Neuronal stem cell (in vitro differentiated cells): ENCODE results near the gene NKAIN4.
A peak's percentile ranks its signal among the peaks of the same experiment; 100 is the strongest.

Experiments used
- DNase-seq: peaks from one replicate; pipeline ENCODE4 v3.0.0-alpha.2; 2013; ENCODE audit warnings: low spot score
- H2AFZ ChIP-seq: one replicate; pipeline ENCODE4 v1.6.1; 2013; ENCODE audit warnings: mild to moderate bottlenecking, low read length, inconsistent platforms
- H2AK5ac ChIP-seq: 2 replicates; pipeline ENCODE4 v1.6.1; 2013; ENCODE audit warnings: low read depth, mild to moderate bottlenecking, inconsistent platforms, low read length, moderate library complexity, mixed read lengths
- H2BK120ac ChIP-seq: 2 replicates; pipeline ENCODE4 v1.6.1; 2013; ENCODE audit warnings: low read depth, mild to moderate bottlenecking, inconsistent platforms, low read length, moderate library complexity, mixed read lengths
- H2BK12ac ChIP-seq: one replicate; pipeline ENCODE4 v1.6.1; 2013; ENCODE audit warnings: low read length, inconsistent platforms
- H2BK15ac ChIP-seq: 2 replicates; pipeline ENCODE4 v1.6.1; 2013; ENCODE audit warnings: mild to moderate bottlenecking, low read length, inconsistent platforms, mixed read lengths
- H2BK5ac ChIP-seq: one replicate; pipeline ENCODE4 v1.6.1; 2013; ENCODE audit warnings: inconsistent platforms, mild to moderate bottlenecking, low read length, moderate library complexity
- H3K14ac ChIP-seq: one replicate; pipeline ENCODE4 v1.6.1; 2013; ENCODE audit warnings: low read length, inconsistent platforms
- H3K18ac ChIP-seq: 2 replicates; pipeline ENCODE4 v1.6.1; 2013; ENCODE audit warnings: low read length, inconsistent platforms
- H3K23ac ChIP-seq: 2 replicates; pipeline ENCODE4 v1.6.1; 2013; ENCODE audit warnings: low read depth, mild to moderate bottlenecking, mixed read lengths, low read length, inconsistent platforms; ENCODE audit not compliant: poor library complexity
- H3K27ac ChIP-seq: replicated peaks from 3 replicates; pipeline ENCODE4 v1.5.1; 2013; ENCODE audit warnings: low read length, inconsistent platforms
- H3K27me3 ChIP-seq, 3 experiments: 2 replicates each; pipeline ENCODE4 v1.6.1; 2013; ENCODE audit warnings: low read length in 3 of 3, mild to moderate bottlenecking in 2 of 3, inconsistent platforms in 1 of 3, low read depth in 1 of 3, mixed read lengths in 1 of 3, moderate library complexity in 1 of 3; ENCODE audit not compliant: control insufficient read depth in 3 of 3, insufficient read depth in 3 of 3
- H3K36me3 ChIP-seq, 2 donors: replicated peaks in 1 of 2; 2 replicates each; pipeline ENCODE4 v1.6.1; 2013; ENCODE audit warnings: low read length in 2 of 2; ENCODE audit not compliant: control insufficient read depth in 2 of 2, insufficient read depth in 2 of 2
- H3K4ac ChIP-seq: 2 replicates; pipeline ENCODE4 v1.6.1; 2013; ENCODE audit warnings: inconsistent platforms, mild to moderate bottlenecking, low read length, moderate library complexity
- H3K4me1 ChIP-seq, 2 donors: 1 replicate in 1 of 2; 2 replicates in 1 of 2; pipeline ENCODE4 v1.6.1; 2013; ENCODE audit warnings: low read length in 2 of 2, low read depth in 1 of 2; ENCODE audit not compliant: control insufficient read depth in 2 of 2, insufficient read depth in 1 of 2
- H3K4me2 ChIP-seq: one replicate; pipeline ENCODE4 v1.6.1; 2013; ENCODE audit warnings: mild to moderate bottlenecking, low read length, inconsistent platforms; ENCODE audit not compliant: insufficient read depth, poor library complexity, severe bottlenecking
- H3K4me3 ChIP-seq, 2 donors: 2 replicates each; pipeline ENCODE4 v1.5.1; 2013; ENCODE audit warnings: low read length in 2 of 2, mild to moderate bottlenecking in 2 of 2, inconsistent platforms in 1 of 2, moderate library complexity in 1 of 2
- H3K79me1 ChIP-seq: one replicate; pipeline ENCODE4 v1.6.1; 2013; ENCODE audit warnings: low read depth, mild to moderate bottlenecking, inconsistent platforms, low read length, moderate library complexity
- H3K9ac ChIP-seq: one replicate; pipeline ENCODE4 v1.6.1; 2013; ENCODE audit warnings: mild to moderate bottlenecking, low read depth, low read length, inconsistent platforms; ENCODE audit not compliant: poor library complexity
- H3K9me3 ChIP-seq, 2 donors: replicated peaks in 1 of 2; 2 replicates each; pipeline versions ENCODE3 to v1.6.1; 2013; ENCODE audit warnings: low read length in 2 of 2, mild to moderate bottlenecking in 2 of 2, inconsistent platforms in 1 of 2, low read depth in 1 of 2, mixed read lengths in 1 of 2, moderate library complexity in 1 of 2; ENCODE audit not compliant: control insufficient read depth in 2 of 2, insufficient read depth in 1 of 2
- H4K8ac ChIP-seq: one replicate; pipeline ENCODE4 v1.6.1; 2013; ENCODE audit warnings: low read depth, mild to moderate bottlenecking, inconsistent platforms, low read length, moderate library complexity
- H4K91ac ChIP-seq: one replicate; pipeline ENCODE4 v1.6.1; 2013; ENCODE audit warnings: low read length, low read depth, mild to moderate bottlenecking, inconsistent platforms; ENCODE audit not compliant: poor library complexity
- WGBS, 2 donors: extraction: QIAGEN DNeasy Blood & Tissue Kit; methylation state at CpG; one replicate each; pipeline ENCODE4 v1.1.7; 2013; ENCODE audit warnings: missing lambda C conversion rate in 2 of 2, mixed read lengths in 1 of 2; ENCODE audit not compliant: insufficient read length in 2 of 2, insufficient replicate concordance in 1 of 2; ENCODE audit errors: extremely low coverage in 2 of 2; 5-methylcytosine and 5-hydroxymethylcytosine counted together

NKAIN4 gene

DNA sequence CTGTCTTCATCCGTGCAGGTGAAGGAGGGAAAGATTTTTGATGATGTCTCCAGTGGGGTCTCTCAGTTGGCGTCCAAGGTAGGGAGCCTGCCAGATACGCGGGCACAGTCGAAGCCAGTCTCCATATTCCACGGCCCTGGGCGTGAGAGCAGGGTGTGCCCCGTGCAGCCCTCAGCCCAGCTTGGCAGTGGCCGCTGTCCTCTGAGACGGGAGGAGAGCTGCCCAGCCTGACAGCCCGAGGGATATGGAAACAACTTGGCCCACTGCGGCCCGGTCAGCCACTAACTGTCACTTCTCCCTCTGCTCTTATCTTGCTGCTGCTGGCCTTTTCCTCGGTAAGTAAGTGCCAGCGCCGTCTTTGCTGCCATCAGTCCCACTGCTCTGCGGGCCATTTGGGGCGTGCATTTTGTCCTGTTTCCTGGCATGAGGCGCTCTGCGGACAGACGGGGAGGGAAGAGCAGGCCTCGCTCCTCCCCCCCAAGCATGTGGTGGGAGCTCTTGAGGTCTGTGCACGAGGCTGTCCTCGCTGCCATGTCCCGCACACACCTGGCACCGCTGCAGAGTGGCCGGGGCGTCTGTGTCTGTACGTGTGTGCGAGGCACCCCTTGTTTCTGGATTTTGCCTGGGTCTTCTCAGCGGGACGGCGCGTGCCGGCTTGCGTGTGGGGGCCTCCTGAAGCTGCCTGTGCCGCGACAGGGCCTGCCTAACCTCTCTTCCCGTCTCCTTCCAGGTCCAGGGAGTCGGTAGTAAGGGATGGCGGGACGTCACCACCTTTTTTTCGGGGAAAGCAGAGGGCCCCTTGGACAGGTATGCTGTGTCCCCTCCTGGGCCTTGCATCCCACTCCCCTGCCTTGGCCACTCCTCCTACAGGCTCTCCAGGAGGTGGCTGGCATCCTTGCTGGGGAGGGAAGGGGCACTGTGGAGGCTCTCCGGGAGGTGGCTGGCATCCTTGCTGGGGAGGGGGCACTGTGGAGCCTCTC lies 31.7 kb upstream of the NKAIN4 start:
- Histone ChIP-seq H3K79me1 (peaks cover 8% of the 10 kb centered on the region), H3K27me3 (no peaks in the 10 kb centered on the region), H2BK15ac (no peak overlapping the region), H3K9ac (peak overlapping the region; percentile 60), H3K4ac (no peak overlapping the region), H2BK5ac (peak overlapping the region; percentile 24), H3K18ac (no peak overlapping the region), H4K8ac (no peak overlapping the region), H3K23ac (peak overlapping the region; percentile 80), H2AK5ac (no peak overlapping the region), H3K36me3 (peaks cover 45 to 84% of the 10 kb centered on the region in 2 donors), H2BK12ac (no peak overlapping the region), H3K4me2 (no peak overlapping the region), H3K9me3 (no peaks in the 10 kb centered on the region), H3K4me1 (peaks cover 0 to 3% of the 10 kb centered on the region in 2 donors), H2AFZ (no peak overlapping the region), H3K4me3 (peak overlapping the region in 1 of 2 donors; percentile 46), H4K91ac (no peak overlapping the region), H3K27ac (no peak overlapping the region), H2BK120ac (no peak overlapping the region), H3K14ac (no peak overlapping the region)
- no CpG with 5 or more reads among the region's 44 CpGs for WGBS, 2 donors
- DNase-seq, result no peak

- no peak overlapping the region for H2AK5ac ChIP-seq
- DNase-seq, result no peak
- peak overlapping the region; percentile 47 for H3K14ac ChIP-seq
- no peak overlapping the region for H3K4ac ChIP-seq
- no peak overlapping the region for H4K8ac ChIP-seq
- no peak overlapping the region for H3K4me2 ChIP-seq
- H3K27ac ChIP-seq, result no peak overlapping the region
- H3K4me3 ChIP-seq, result no peak overlapping the region
- H2AFZ ChIP-seq, result no peak overlapping the region
- no CpG with 5 or more reads among the region's 13 CpGs for WGBS, 2 donors
- H3K36me3 ChIP-seq, result peaks cover 51 to 92% of the 10 kb centered on the region in 2 donors
- peak overlapping the region; percentile 12 for H3K9ac ChIP-seq
- H3K23ac ChIP-seq, result peak overlapping the region; percentile 20
- H3K79me1 ChIP-seq, result peaks cover 7% of the 10 kb centered on the region
- no peak overlapping the region for H2BK12ac ChIP-seq
- no peaks in the 10 kb centered on the region for H3K27me3 ChIP-seq
- H3K9me3 ChIP-seq, result no peaks in the 10 kb centered on the region
- no peak overlapping the region for H3K18ac ChIP-seq
- H2BK5ac ChIP-seq, result no peak overlapping the region
- H2BK120ac ChIP-seq, result no peak overlapping the region
- no peak overlapping the region for H2BK15ac ChIP-seq
- no peaks in the 10 kb centered on the region for H3K4me1 ChIP-seq
- no peak overlapping the region for H4K91ac ChIP-seq
These were observed 30.8 kb upstream of the NKAIN4 start for GRCh38 chr20:63284981-63285524.

- Histone ChIP-seq H3K4me1 (no peaks in the 10 kb centered on the region), H3K36me3 (peaks cover 50 to 93% of the 10 kb centered on the region in 2 donors), H3K9ac (peak overlapping the region; percentile 21), H3K14ac (peak overlapping the region; percentile 47), H3K23ac (peak overlapping the region; percentile 20), H2AFZ (no peak overlapping the region), H3K27ac (no peak overlapping the region), H2BK15ac (no peak overlapping the region), H3K9me3 (no peaks in the 10 kb centered on the region), H4K91ac (no peak overlapping the region), H3K4ac (no peak overlapping the region), H3K4me3 (no peak overlapping the region), H3K27me3 (no peaks in the 10 kb centered on the region), H4K8ac (no peak overlapping the region), H3K79me1 (peaks cover 7% of the 10 kb centered on the region), H3K4me2 (no peak overlapping the region), H2AK5ac (no peak overlapping the region), H3K18ac (no peak overlapping the region), H2BK5ac (no peak overlapping the region), H2BK120ac (no peak overlapping the region), H2BK12ac (no peak overlapping the region)
- WGBS, 2 donors, result no CpG with 5 or more reads among the region's 25 CpGs
- no peak for DNase-seq
These were observed 30.3 kb upstream of the NKAIN4 start for GRCh38 chr20:63284544-63284949.

DNA sequence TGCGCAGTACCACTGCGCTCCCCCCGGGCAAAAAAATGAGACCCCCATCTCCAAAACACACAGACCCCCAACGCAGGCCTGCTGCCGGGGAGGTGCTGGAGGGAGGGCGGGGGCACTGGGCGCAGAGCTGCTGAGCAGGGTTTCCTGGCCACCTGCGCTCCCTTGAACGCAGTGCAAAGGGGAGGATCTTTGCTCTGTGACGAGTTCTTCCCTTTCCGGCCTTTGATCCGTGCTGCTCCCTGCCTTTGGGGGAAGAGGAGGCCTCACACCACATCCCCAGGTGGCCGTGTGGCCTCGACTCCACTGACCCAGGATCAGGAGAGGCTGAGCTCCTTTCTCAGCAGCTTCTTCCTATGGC lies 29.8 kb upstream of the NKAIN4 start:
- Histone ChIP-seq H2AFZ (no peak overlapping the region), H3K9ac (no peak overlapping the region), H3K14ac (no peak overlapping the region), H2BK120ac (no peak overlapping the region), H2AK5ac (no peak overlapping the region), H3K18ac (no peak overlapping the region), H3K36me3 (peaks cover 50 to 93% of the 10 kb centered on the region in 2 donors), H2BK5ac (no peak overlapping the region), H2BK12ac (peak overlapping the region; percentile 10), H3K79me1 (peaks cover 7% of the 10 kb centered on the region), H3K4ac (no peak overlapping the region), H3K9me3 (no peaks in the 10 kb centered on the region), H3K4me3 (no peak overlapping the region), H3K23ac (no peak overlapping the region), H3K27me3 (no peaks in the 10 kb centered on the region), H3K4me1 (no peaks in the 10 kb centered on the region), H4K8ac (no peak overlapping the region), H4K91ac (no peak overlapping the region), H2BK15ac (no peak overlapping the region), H3K4me2 (no peak overlapping the region), H3K27ac (no peak overlapping the region)
- no CpG with 5 or more reads among the region's 14 CpGs for WGBS, 2 donors
- DNase-seq, result no peak
